Stimulated activated CD8-positive, alpha-beta memory T cell treated with anti-CD3 and anti-CD28 coated beads, Interleukin-7, amount 100 ng/mL, for 24 hours (primary cell): Measurements from ENCODE around the gene MYH6.

Experiments
- DNase-seq: peaks from one replicate; pipeline ENCODE4 v3.0.0-alpha.2; 2020; ENCODE audit warnings: low read depth

MYH6 gene

GRCh38 chr14:23376482-23377197, 31.4 kb downstream of the MYH6 start, which contains the start of gene CMTM5:
TSS of gene CMTM5 (plus strand) at chr14:23377046. CDS start at chr14:23377252, 206 bp downstream.
- no peak for DNase-seq

DNA sequence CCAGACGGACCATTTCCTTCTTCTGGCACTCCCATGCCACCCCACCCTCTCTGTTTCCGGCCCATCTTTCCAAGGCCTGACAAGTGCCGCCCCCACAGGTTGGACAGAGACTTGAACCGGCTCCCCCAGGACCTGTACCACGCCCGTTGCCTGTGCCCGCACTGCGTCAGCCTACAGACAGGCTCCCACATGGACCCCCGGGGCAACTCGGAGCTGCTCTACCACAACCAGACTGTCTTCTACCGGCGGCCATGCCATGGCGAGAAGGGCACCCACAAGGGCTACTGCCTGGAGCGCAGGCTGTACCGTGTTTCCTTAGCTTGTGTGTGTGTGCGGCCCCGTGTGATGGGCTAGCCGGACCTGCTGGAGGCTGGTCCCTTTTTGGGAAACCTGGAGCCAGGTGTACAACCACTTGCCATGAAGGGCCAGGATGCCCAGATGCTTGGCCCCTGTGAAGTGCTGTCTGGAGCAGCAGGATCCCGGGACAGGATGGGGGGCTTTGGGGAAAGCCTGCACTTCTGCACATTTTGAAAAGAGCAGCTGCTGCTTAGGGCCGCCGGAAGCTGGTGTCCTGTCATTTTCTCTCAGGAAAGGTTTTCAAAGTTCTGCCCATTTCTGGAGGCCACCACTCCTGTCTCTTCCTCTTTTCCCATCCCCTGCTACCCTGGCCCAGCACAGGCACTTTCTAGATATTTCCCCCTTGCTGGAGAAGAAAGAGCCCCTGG, 32.4 kb downstream of the MYH6 start:
- no peak for DNase-seq

DNA sequence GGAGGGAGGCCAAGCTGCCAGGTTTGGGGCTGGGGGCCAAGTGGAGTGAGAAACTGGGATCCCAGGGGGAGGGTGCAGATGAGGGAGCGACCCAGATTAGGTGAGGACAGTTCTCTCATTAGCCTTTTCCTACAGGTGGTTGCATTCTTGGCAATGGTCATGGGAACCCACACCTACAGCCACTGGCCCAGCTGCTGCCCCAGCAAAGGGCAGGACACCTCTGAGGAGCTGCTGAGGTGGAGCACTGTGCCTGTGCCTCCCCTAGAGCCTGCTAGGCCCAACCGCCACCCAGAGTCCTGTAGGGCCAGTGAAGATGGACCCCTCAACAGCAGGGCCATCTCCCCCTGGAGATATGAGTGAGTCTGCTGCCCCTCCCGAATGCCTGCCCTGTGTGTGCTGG, 35.0 kb downstream of the MYH6 start:
- no peak for DNase-seq

DNA sequence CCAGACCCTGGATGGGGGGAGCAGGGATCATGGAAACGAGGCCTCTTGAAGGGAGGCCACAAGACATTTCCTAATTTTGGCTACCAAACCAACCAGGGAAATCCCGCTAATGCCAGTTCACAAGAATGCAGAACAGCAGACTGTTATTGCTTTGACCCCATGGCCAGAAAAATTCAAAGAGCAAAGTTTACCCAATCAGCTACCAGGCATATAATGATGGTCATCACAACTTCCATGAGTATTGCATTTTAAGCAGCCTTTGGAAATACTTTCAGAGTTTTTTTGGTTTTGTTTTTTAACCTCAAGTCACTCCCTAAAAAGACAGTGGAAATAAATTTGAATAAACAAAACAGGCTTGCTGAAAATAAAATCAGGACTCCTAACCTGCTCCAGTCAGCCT, 35.6 kb downstream of the MYH6 start, which contains the start of gene IL25:
TSS of gene IL25 (plus strand) at position 301 of the 400 bp plus-strand sequence.
- no peak for DNase-seq

DNA sequence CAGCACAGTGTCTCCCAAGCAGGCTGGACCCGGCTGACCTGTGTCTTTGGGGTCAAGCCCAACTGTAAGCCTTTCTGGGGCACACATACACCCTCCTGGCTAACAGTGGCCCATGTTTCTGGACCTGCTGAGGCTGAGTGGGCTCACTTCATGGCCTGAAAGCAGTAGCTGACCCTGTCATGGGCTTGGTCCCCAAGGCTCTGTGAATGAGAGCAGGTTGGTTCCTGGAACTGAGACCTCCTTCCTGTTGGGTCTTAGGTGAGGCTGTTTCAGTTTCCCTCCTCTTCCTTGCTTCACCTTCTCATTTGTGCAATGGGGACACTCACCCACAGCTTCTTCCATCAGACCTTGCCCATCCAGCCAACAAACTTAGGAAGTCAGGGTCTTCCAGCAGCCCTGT, 36.2 kb downstream of the MYH6 start:
- DNase-seq: no peak

DNA sequence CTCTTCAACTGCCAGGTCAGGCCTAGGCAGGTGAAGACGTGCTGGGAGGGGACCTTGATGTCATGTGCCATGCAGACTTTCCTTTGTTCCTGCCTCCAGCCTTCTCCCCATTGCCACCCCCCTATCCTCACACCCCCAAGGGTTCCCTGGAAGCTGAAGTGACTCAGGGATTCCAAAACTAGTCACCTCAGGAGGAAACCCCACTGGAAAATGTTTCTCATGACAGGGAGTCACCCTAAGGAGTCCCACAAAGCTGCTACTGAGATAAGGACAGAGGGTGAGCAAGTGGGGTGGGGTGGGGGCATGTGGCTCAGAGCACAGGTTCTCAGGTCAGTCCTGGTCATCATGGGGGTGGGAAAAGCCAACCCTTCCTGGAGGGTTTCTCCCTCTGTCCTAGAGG, 37.9 kb downstream of the MYH6 start:
- DNase-seq: no peak

DNA sequence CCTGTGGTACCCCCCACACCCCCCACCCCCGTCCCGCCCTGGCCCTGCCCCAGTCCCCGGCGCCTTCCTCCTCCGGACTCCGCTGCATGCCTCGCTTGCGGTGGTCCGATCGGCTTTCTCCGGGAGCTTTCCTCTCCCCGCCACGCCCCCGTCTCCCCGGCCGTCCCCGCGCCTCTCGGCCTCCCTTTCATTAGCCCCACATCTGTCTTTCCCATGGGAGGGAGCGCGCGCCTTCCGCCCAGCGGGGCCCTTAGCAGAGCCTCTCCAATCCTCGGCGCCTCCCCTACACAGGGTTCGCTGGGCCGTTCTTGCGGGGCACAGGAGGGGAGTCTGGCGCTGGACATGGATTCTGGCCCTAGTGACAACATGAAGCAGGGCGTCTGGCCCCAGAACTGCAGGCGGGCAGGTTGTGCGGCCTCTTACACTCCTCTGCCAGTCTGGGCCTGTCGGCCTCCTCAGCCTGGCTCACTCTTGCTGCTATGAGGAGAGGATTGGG, 41.6 kb downstream of the MYH6 start:
- no peak for DNase-seq

DNA sequence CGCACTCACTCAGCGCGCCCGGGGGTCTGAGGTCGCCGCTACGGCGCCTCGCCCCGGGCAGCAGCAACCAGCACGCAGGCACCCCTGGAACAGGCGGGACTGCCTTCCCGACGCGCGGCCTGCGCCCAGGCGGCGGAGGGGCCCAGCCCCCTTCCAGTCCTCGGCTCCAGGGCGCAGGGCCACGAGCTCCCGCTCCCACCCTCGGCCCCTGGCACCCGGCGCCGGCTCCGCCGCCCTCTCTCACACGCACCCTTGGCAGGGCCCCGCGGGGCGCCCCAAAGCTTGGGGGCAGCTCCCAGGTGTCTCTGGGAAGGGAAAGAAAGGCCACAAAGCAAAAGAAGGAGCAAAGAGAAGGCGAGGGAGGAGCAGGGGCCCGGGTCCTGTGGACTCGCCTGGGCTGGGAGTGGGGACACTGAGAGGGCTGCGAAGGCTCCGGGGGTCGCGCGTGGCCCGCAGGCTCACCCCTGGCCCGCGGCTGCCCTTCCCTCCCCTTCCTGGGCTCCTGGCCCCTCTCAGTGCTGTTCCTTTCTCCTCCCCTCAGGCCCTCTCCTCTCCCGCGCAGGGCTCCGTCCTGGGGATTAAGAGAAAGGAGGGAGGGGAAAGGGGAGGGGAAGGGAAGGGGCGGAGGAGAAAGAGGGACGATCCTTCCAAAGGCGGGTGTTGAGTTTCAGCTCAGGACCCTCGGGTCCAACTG, 42.2 kb downstream of the MYH6 start:
- DNase-seq: no peak

DNA sequence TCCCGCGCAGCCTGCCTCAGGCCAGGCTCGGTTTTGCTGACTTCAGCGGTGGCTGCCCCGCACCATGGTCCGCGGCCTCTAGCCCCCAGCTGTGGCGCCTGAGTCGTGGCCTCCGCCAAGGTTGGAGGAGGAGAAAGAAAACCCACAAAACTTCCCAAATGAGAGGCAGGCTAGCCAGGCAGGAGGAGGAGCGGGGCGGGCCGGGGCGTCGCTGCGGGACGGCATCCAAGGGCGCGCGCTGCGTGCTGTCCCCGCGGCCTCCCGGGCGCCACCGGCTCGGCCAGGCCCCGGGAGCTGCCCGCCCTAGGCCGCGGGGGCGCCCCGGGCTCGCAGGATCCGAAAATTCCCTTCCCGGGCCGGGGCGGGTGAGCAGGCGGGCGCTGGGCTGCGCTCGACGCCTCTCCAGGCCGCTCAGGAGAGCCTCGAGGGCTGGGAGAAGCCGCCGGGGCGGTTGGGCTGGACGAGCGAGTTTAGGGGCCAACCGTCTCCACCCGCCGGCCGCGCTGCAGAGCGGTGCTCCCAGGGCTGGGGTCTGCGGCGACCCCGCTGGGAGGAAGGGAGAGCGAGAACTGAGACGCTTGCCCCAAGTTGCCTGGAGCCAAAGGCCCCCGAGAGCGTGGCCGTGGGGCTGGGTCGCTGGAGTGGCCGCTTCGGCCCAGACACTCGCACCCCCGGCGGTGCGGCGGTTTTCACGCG, 42.9 kb downstream of the MYH6 start, which contains the start of gene EFS:
TSS of gene EFS (minus strand) at position 137 of the 696 bp plus-strand sequence. CDS start 147 bp downstream, outside the sequence.
- no peak for DNase-seq

DNA sequence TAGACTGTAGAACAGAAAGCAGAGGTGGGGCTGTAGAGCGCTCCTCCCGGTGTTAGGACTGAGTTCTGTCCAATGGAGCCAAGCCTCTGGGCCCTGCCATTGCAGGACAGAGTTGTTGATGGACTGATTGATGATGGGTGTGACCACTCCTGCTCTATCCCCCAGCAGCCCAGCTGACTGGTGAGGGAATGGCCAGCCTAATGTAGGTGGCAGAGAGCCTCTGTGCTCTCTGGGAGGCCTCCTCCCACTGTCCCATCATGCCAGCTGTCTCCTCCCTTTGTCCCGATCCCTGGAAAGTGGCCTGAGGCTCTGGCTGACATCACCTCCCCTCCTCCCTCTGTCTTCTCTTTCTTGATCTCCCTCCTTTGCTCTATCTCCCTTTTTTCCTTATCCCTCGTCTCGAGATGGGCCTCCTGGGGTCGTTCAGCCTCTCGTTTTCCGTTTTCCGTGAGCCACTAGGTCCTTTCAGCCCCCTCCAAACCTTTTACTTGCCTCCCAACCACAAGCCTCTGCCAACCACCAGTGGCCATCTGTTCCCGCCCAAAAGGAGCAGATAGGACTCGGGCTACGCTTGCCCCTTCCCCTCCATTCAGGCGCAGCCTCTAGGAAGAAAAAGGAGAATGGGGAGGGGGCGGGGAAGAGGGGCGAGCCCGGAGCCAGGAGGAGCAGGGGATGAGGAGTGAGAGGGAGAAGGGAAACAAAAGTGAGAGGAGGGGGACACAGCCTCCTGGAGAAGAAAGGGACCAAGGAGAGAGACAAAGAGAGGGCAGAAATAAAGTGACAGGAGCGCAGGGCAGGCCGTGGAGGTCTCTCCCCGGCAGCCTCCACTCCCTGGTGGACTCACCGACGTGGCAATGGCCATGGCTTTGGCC, 43.7 kb downstream of the MYH6 start:
- no peak for DNase-seq

GRCh38 chr14:23362200-23362599, 45.9 kb downstream of the MYH6 start:
- DNase-seq: no peak

GRCh38 chr14:23361763-23362162, 46.3 kb downstream of the MYH6 start:
- DNase-seq: no peak

GRCh38 chr14:23361320-23361719, 46.8 kb downstream of the MYH6 start:
- DNase-seq: no peak

- no peak for DNase-seq
These were observed 47.6 kb downstream of the MYH6 start for GRCh38 chr14:23360496-23360895.

GRCh38 chr14:23359722-23360447, 48.2 kb downstream of the MYH6 start:
- DNase-seq: no peak

DNA sequence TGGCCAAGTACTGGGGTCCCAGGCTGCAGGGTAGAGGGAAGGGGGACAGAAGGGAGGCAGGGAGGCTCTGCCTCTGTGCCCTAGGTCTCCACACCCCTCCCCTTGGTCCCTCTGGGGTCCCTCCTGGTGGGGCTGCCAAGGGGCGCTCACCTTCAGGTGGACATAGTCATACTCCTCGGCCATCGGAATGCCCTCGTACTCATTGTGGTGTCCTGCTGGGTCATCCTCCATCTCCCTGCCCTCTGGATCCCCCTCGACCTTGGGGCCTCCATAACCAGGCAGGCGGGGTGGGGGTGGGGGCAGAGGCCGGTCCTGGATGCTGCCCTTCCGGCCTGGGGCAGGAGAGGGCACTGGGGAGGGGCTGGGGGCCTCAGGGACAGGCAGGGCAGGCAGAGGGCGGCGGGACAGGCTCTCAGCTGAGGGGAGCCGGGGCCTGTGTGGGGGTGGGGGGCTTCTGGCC, 48.9 kb downstream of the MYH6 start:
- no peak for DNase-seq

DNA sequence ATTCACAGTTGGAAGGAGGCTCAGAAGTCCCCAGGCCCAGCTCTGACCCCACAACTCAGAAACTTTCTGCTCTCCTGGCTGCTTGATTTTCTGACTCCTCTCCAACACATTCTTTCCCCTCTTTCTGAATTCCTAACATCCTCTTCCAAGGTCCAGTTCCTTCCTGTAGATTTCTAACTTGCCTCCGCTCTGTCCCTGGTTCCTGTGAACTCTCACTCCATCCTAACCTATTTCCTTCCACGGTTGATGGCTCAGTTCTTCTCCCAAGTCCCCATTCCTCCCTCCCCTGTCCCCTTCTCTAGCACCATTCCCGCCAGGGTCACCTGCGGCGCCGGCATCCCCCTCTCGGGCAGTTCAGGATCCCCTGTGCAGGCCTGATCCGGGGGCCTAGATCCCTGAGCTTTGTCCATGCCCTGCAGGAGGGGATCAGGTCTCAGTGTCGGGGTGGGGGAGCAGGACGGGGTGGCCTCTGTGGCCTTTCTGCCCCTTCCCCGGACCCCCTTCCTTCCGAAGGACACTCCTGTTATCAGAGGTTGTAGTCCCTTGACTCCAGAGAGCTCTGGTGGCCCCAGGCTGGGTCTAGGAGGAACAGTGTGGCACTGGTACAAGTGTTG, 49.4 kb downstream of the MYH6 start:
- no peak for DNase-seq

DNA sequence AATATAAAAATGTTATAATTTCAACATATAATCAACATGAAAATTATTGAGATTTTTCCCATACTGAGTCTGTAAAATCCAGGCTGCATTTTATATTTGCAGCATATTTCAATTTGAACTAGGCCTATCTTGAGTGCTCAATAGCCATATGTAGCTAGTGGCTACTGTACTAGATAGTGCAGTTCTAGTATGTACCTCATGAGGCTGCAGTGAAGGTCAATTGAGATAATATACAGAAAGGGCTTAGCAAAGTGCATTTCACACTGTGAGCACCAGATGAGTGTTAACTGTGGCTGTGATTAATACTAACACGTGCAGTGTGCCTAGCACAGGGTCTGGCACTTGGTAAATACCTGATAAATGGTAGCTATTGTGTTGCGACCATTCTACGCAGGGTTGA, 50.0 kb downstream of the MYH6 start:
- no peak for DNase-seq

DNA sequence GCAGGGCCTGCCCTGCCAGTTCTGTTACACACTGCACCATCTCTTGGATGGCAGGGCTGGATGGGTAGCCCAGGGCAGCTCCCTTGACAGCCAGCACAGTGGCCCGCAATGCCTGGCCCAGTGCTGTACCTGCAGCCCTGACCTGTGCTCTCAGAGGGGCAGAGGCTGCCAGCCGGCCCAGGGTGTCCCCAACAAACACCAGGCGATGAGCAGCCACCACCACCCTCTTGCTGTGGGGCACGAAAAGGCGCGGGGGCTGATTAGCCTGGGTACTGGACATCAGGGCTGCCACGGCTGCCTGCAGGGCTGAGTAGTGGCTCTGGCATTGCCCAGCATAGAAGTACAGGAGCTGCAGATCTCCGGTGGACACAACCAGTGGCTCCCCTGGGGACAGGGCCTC, 50.8 kb downstream of the MYH6 start:
- DNase-seq: no peak

DNA sequence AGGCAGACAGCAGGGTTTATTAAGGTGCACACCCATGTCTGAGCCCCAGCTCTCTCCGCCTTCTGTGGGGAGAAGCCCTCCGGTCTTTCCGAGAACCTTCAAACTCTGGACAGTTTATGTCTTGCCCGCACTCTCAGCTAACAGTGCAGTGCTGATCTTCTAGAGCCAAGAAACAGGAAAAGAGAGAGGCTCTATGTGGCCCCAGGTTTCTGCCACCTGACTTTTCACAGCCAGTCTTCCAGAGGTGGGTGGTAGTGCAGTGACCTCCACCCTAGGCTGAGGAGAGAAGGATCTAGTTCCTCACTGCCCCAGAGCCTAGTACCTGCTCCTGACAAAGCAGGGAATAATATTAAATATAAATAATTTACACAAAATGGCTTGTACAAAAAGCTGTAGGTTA, 51.4 kb downstream of the MYH6 start:
- DNase-seq: no peak
